Stromal cell of bone marrow (primary cell): Measurements from ENCODE around the gene GLE1.
"Not testable (repeated sequence)": the region's sequence is repeated elsewhere in the genome, so short reads cannot be mapped to it uniquely, and the experiment has no call there.

Experiments
- DNase-seq: peaks from one replicate; pipeline ENCODE4 v3.0.0-alpha.2; 2012; ENCODE audit warnings: low read depth

GLE1 gene

DNA sequence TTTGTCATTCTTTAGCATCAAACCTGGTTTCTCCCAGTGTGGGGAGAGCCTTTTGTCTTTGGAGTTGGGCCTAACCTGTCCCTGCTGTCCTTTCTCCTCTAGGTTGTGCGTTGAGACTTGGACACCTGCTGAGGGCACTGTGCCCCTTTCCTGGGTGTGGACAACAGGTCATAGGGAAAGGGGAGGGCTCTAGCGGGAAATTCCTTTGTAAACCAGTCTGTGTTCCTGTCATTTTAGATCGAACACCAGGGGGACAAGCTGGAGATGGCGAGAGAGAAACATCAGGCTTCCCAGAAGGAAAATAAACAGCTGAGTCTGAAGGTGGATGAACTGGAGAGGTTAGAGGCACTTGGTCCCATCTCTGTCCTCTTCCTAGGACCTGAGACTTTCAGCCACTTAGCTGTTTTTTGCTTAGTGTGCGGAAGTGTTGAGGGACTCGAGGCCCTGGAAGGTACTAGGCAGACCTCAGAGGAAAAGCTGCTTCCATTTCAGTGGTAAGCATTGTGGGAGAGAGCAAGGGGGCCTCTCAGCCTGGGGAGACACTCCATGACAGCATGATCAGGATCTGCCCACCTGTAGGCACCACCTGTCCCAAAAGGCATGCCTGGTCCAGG lies 8.6 kb upstream of the GLE1 start:
- no peak for DNase-seq

DNA sequence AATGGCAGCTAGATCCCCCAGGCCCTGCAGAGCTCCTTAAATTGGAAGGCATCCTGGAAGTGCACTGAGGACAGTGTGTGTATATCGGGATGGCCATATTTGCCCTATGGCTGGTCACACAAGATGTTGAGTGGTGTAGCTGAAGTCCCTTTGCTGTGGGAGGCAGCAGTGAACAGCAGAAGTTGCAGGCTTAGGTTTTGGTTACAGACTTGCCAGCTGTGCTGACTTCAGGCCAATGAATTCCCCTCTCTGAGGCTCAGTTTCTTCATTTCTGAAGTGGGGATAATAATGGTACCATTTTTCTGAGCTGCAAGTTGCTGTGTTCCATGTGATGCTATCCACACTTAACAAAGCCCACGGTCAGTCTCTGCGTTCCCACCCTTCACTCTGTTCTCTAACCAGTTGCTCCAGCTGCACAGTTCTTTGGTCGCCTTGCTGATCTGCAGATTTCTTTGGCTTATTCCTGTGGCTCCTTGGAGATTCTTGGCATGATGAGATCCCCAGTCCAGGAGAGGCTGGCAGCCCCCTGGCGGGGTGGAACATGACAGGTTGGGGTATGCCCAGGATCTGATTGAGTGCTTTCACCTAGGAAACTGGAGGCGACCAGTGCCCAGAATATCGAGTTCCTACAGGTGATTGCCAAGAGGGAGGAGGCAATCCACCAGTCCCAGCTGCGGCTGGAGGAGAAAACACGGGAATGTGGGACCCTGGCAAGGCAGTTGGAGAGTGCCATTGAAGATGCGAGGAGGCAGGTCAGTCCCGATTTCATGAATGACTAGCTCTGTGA lies 6.5 kb upstream of the GLE1 start:
- DNase-seq = no peak

DNA sequence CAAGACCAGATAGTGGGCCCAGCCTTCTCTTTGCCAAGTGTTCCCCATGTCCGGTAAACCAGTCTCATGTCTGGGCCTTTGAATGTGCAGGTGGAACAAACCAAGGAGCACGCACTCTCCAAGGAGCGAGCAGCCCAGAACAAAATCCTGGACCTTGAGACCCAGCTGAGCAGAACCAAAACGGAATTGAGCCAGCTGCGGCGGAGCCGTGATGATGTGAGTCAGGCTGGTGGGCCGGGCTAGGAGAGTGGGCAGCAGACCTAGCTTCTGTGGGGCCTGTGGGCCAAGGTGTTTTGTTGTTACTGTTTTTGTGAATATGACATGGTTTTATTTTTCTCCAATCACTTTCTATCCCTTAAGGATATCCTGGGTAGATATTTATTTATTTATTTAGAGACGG lies 5.6 kb upstream of the GLE1 start:
- no peak for DNase-seq

DNA sequence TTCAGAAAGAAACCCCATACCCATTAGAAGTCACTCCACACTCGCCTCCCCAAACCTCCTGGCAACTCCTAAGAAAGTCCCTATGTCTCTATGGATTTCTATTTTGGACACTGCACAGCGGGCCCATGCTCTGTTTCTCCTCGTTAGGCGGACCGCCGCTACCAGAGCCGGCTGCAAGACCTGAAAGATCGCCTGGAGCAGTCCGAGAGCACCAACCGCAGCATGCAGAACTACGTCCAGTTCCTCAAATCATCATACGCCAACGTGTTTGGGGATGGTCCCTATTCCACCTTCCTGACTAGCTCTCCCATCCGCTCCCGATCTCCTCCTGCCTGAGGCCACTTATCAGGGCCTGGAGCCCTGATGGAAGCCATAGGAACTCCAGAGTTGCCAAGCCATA lies 4.6 kb upstream of the GLE1 start:
- no peak for DNase-seq

DNA sequence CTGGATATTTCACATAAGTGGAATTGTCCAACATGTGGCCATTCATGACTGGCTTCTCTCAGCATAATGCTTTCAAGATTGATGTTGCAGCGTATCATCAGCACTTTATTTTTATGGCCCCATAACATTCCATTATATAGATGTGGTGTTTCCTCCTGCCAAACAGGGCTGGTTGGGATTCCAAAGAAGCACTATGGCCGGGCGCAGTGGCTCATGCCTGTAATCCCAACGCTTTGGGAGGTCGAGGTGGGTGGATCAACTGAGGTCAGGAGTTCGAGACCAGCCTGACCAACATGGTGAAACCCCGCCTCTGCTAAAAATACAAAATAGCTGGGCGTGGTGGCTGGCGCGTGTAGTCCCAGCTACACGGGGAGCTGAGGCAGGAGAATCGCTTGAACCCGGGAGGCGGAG lies 1.1 kb upstream of the GLE1 start:
- not testable (repeated sequence) for DNase-seq

DNA sequence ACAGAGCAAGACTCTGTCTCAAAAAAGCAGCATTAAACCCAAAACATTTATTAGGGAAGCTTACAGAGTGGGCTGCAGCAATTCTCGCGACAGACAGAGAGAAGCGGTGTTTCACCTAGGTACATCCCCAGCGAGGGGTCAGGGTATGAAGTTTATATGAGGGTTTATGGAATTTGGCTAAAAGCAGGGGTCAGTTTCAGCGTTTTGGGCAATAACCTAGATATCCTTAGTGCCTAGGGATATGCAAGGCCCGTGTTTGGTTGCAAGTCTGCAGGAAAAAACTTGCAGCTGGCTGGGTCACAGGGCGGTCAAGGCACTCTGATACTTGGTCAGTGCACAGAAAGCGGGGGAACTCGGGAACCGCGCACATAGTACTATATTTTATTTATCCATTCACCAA lies 649 bp upstream of the GLE1 start:
- DNase-seq = no peak

DNA sequence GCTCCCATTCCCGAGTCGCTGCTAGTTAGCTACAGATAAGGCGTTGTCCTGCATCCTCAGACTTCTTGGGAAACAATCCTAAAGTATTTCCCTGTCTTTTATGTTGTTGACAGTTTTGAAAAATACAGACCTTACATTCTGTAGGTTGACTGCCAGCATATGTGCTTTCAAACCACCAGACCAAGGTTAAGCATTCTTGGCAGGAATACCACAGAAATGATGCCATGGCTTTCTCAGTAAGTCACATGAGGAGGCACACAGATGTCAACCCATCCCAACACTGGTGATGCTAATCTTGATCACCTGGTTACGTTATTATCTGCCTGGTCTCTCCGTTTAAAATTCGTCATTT lies 871 bp downstream of the GLE1 start:
- DNase-seq = no peak

DNA sequence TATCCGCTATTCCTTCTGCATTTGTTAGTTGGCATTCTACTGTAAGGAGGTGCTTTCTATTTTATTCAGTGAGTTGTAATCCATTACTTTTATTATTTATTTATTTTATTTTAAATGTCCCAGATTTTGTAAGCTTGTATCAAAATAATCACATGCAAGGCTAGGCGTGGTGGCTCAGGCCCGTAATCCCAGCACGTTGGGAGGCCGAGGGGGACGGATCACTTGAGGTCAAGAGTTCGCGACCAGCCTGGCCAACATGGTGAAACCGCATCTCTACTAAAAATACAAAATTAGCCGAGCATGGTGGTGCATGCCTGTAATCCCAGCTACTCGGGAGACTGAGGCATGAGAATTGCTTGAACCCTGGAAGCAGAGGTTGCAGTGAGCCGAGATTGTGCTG lies 1.4 kb downstream of the GLE1 start:
- not testable (repeated sequence) for DNase-seq

DNA sequence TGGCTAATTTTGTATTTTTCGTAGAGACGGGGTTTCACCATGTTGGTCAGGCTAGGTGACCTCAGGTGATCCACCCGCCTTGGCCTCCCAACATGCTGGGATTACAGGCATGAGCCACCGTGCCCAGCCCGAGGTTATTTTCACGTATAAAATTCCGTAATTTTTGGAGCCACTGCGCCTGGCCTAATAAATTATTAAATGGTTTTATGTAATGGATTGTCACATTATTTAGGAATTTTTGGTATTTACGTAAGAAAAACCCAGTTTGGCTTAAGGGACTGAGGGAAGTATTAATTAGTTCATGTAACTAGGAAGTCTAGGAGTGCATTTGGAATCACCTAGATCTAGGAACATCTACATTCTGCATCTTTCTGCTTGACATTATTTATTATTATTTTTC lies 8.3 kb downstream of the GLE1 start:
- no peak for DNase-seq

DNA sequence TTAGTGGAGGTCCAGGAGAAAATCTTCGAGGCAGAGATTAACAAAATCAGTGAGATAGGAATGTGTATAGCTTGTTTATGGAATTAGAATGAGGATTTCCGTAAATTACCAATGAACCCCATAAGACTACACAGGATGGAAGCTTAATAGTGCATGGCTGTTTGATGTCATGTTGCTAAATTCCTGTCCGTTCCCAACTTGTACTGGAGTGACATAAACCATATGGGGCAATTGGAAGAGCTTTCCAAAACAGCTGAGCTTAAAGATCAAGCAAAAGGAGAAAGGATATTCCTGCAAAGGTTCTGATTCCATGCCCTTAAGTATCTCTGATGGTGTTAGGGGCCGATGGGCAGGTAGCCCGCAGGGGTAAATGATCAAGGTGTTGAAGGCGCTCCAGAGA lies 17.4 kb downstream of the GLE1 start:
- DNase-seq = no peak

DNA sequence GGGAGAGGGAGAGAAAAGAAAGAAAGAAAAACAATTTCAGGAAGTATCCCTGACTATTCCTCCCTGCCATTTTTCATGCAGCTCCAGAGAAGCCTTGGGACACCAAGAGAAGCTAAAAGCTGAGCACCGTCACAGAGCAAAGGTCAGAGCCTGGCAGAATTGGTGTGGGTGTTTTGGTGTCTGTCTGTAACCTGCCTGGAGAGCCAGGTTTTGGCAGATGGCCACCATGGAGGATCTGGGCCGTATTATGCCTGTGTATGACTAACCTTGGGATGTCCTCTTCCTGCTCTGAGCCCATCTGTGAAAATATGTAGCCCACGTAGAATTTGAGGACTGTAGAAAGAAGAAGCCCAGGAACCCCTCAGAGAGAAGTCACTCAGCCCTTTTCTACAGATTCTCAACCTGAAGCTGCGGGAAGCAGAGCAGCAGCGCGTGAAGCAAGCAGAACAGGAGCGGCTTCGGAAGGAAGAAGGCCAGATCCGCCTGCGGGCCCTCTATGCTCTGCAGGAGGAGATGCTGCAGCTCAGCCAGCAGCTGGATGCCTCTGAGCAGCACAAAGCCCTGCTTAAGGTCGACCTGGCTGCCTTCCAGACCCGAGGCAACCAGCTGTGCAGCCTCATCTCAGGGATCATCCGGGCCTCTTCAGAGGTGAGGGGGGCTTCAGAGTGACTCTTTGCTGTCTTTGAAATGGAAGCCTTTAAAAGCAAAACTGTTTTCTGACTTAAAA lies 18.8 kb downstream of the GLE1 start:
- DNase-seq = no peak

DNA sequence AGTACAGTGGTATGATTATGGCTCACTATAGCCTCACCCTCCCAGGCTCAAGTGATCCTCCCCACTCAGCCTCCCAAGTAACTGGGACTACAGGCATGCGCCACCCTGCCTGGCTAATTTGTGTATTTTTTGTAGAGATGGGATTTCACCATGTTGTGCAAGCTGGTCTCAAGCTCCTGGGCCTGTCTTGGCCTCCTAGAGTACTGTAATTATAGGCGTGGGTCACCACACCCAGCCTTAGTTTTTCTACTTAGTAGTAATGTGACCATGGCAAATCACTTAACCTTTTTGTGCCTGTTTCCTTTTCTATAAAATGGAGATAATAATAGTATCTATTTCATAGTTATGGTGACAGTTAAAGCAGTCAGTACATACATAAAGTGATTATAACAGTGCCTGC lies 22.2 kb downstream of the GLE1 start:
- no peak for DNase-seq

DNA sequence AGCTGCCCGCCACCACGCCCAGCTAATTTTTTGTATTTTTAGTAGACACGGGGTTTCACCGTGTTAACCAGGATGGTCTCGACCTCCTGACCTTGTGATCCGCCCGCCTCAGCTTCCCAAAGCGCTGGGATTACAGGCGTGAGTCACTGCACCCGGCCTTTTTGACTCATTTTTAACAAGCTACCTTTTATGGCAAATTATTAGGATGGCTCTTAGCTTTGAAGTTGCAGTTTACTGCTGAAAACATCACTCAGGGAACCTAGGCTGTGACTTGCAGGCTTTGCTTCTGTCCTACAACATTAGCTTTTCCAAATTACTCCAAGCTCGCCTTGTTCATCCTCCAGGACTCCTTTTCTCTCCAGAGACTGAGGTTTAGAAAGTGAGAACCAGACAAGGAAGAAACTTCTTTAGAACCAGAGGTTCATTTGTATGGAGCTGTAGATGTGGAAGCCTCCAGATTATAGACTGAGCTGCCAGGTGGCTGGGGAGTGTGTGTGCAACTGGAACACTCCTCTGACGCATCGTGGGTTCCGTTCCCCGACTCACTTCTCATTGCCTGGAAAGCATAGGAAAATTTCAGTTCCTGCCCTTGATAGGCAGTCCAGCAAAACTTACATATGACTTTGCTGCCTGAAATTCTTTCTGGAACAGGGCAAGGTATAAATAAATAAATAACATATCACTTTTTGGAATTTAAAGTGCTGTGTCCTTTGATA lies 24.1 kb downstream of the GLE1 start:
- DNase-seq = no peak

DNA sequence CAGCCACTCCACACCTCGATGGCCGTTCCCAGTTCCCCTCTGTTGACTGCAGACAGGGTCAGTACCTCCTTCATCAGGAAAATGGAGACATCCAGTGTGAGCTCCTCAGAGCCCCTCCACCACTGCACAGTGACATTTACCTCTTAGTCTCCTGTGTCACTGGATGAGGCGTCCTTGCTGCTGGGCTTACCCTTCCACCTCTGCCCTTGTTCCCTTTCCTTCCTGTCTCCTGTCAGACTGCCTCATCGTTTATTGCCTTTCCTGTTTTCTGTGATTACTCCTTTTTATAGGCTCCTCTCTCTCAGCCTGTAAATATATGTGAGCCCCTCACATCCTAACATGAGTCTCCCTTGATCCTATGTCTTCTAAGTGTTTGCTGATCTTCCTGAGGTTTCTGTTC lies 24.7 kb downstream of the GLE1 start:
- no peak for DNase-seq

DNA sequence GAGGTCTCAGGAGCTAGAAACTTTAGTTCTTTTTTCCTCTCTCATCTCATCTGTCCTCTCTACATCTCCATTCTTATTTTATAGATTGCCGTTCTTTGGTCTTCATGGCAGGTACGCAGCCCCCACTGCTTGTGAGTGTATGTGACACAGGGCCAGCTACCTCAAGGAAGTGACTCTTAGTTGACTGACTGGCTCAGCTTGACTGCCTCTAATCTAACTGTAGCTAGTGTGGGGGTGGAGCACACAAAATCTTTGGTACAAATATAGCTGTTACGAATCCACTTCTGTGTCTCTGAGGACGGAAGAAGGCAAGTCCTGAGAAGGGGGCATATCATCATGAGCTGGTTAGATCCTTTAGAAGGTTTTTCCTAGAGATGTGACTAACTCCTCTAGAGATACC lies 28.1 kb downstream of the GLE1 start:
- no peak for DNase-seq

DNA sequence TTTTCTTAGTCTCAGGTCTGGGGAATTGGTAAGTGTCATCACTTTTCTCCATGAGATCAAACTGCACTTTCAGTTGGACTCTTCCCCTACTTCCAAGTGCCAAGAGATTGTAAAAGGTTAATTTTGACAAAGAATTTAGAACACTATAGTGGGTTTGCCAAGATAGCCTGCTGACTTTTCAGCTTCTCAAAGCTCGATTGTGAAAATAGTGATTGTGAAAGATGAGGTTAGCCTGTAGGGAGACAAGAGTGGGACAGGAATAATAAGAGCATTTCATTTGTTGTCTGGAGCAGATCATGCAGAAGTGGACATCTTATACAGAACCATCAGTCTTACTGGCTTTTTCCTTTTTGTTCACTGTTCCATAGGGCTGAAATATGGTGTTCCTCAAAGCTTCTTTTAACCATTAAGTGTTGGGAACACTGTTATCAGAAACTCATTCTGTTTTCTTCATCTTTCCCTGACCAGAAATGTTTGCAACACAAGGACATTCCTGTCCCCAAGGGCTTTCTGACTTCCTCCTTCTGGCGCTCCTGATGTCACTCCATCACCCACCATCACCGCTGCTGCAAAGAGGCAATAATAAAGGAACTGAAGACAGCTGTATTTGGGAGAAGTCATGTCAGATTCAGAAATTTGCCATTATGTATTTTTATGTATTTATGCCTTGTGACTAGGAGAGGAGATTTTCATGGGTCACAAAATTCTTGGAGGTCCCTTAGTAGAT lies 36.3 kb downstream of the GLE1 start:
- DNase-seq = no peak

DNA sequence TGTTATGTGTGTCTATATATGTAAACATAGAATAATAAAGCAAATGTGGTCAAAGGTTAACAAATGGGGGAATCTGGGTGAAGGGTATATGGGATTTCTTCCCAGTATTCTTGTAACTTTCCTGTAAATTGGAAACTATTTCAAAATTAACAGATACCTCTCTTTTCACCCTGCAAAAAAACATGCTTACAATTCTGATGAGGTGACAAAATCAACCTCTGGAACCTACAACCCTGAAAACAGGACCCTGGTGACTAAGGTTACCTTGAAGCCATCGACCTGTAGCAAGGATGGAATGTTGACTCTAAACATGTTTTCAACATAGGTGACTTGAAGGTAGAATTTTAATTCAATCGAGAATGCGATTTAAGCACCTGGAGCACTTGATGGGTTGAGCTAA lies 42.0 kb downstream of the GLE1 start:
- no peak for DNase-seq

DNA sequence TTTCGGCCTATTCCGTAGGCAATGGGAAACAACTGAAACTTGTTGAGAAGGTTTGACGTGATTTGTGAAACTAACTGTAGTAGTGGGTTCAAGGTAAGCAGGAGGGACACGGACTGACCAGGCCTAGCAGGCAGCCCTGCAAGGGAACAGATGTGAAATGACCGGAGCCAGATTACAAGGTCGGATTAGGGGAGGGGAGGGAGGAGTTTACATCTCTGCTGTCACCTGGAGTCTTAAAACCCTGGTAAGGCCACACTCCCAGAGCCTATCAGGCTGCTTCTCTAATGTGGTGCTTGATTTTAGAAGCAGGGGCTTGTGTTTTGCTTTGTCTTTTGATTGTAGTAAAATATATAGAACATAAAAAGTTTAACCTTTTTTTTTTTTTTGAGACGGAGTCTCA lies 44.4 kb downstream of the GLE1 start:
- no peak for DNase-seq

DNA sequence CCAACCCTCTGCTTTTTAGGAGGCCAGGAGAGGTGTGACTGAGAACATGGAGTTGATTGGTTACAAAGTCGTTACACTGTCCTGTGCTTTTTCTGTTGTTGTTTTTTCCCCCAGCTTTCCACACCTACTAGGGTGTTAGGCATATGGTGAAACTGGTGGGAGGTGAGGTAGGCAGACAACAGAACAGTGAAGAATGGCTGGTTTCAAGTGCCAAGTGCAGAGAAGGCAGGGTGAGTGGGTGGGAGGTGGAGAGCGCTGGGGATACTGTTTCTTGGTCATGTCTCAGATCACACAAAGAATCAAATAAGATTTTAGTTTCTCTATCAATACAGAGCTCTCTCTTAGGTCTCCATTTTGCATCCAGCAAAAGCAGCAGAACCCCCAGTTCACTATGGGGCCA lies 45.7 kb downstream of the GLE1 start:
- DNase-seq = no peak

DNA sequence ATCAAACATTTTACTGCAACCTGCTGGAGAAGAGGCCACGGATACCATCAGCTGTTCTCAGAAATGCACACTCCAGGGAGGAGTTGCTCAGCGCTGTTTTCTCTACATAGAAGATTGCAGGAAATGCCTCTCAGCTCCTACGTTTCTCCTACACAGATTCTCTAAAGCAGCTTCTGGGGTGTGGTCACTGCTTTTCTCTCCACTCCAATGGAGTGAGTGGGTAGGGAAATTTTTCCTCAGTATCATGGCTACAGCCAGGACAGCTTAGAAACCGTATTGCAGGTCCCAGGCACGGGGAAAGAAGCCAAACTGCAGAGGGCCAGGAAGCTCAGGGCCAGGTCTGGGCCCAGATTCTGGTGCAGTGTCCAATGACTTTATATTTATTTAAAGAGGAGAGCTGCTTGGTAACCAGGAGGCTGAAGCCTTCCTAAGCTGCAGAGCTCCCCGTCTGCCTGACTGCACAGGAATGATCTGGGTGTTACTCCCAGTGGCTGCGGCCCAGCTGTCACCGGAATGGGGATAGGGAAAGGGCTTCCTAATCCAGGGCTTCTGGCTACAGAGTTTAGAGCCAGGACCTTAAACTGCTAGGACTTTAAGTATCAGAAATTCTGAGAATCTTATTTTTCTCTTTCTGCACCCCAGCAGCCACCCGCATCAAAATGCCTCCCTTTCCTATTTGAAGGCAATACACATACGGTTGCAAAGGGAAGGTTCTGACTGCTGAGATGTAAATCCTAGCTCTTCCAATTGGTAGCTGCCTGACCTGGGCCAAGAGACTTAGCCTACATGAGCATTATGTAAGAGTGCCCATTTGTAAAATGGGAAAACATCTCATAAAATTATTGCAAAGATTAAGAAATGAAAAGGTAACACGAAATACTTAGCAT lies 46.5 kb downstream of the GLE1 start:
- no peak for DNase-seq

DNA sequence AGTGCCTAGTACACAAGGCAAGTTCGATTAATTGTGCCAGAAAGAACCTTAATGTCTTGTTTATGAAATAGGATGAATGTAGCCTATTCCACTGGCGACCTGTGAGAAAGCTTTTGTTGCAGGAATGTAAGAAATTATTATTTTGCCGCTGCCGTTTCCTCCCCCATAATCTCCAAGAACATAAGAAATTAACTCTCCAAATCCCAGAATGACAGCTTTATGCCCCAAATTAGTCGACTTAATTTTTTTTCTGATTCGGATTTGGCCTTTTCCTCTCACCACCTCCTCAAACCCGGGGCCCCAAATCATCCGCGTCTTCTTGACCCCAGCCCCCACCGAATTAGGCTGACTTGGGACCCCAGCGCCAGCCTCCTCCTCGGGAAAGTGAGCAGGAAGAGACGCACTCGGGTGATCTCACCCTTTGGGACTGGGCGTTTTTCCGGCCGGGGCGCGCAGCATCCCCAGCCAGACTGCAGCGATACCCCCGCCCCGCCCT lies 47.2 kb downstream of the GLE1 start:
- DNase-seq = no peak
